ENCODE results near the gene NUDCD3.

GRCh38 chr7:44382459-44383265 is 107.8 kb downstream of the NUDCD3 start:
- TF ChIP-seq EZH2phosphoT487 (IDR thresholded peaks at IDR 0.05) = no peak
- no peak for TF ChIP-seq CTCF (IDR thresholded peaks at IDR 0.05)
